ENCODE measurements around the gene POLG. TPM values are rescaled to one million over a fixed set of nuclear protein-coding genes. Genes with fewer than 3 reads are reported as not detected.

Gene POLG
- polyA plus RNA-seq, 1 donor from 2014 or later: 47.9 TPM

- Histone ChIP-seq H3K9me3 (ENCODE audit: low read length) (no peaks in the 10 kb centered on the region), H3K27ac (ENCODE audit: low read length) (no peak overlapping the region), H3K9ac (ENCODE audit: low read length) (no peak overlapping the region), H3K36me3 (ENCODE audit: insufficient read depth, low read length) (peaks cover 9% of the 10 kb centered on the region), H2AFZ (ENCODE audit: low read depth, low read length) (no peak overlapping the region), H3K4me3 (ENCODE audit: low read length) (no peak overlapping the region), H3K27me3 (ENCODE audit: insufficient read depth, low read depth, low read length) (no peaks in the 10 kb centered on the region), H3K4me2 (ENCODE audit: low read length) (no peak overlapping the region), H4K20me1 (ENCODE audit: insufficient read depth) (peaks cover 3% of the 10 kb centered on the region), H3K79me2 (replicated peaks; ENCODE audit: insufficient read depth, low read length) (peaks cover 13% of the 10 kb centered on the region), H3K9me2 (ENCODE audit: insufficient read depth, low read length) (no peaks in the 10 kb centered on the region), H3F3A (ENCODE audit: insufficient read depth, low read length, poor library complexity, severe bottlenecking) (no peaks in the 10 kb centered on the region)
- TF ChIP-seq MXI1 (conservative IDR thresholded peaks at IDR 0.05; ENCODE audit: poor library complexity, severe bottlenecking) (no peak), EZH2 (IDR thresholded peaks at IDR 0.05; ENCODE audit: borderline replicate concordance, insufficient read depth, low read length, poor library complexity, severe bottlenecking) (no peak), POLR2AphosphoS5 (IDR thresholded peaks at IDR 0.05) (no peak), RAD21 (conservative IDR thresholded peaks at IDR 0.05) (no peak), TAF1 (IDR thresholded peaks at IDR 0.05; ENCODE audit: low read depth) (no peak), REST (IDR thresholded peaks at IDR 0.05; ENCODE audit: borderline replicate concordance) (no peak), SMC3 (conservative IDR thresholded peaks at IDR 0.05; ENCODE audit: poor library complexity) (no peak), EP300 (conservative IDR thresholded peaks at IDR 0.05; ENCODE audit: poor library complexity, severe bottlenecking) (no peak)
- TF ChIP-seq, protein P1, sequence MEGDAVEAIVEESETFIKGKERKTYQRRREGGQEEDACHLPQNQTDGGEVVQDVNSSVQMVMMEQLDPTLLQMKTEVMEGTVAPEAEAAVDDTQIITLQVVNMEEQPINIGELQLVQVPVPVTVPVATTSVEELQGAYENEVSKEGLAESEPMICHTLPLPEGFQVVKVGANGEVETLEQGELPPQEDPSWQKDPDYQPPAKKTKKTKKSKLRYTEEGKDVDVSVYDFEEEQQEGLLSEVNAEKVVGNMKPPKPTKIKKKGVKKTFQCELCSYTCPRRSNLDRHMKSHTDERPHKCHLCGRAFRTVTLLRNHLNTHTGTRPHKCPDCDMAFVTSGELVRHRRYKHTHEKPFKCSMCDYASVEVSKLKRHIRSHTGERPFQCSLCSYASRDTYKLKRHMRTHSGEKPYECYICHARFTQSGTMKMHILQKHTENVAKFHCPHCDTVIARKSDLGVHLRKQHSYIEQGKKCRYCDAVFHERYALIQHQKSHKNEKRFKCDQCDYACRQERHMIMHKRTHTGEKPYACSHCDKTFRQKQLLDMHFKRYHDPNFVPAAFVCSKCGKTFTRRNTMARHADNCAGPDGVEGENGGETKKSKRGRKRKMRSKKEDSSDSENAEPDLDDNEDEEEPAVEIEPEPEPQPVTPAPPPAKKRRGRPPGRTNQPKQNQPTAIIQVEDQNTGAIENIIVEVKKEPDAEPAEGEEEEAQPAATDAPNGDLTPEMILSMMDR (IDR thresholded peaks at IDR 0.05; ENCODE audit: poor library complexity, severe bottlenecking): no peak
Observed at GRCh38 chr15:89327113-89327512, 7.5 kb downstream of the POLG start.

- Histone ChIP-seq H3F3A (ENCODE audit: insufficient read depth, low read length, poor library complexity, severe bottlenecking) (no peaks in the 10 kb centered on the region), H3K36me3 (ENCODE audit: insufficient read depth, low read length) (peaks cover 9% of the 10 kb centered on the region), H3K79me2 (replicated peaks; ENCODE audit: insufficient read depth, low read length) (peaks cover 5% of the 10 kb centered on the region), H3K9me3 (ENCODE audit: low read length) (no peaks in the 10 kb centered on the region), H3K4me2 (ENCODE audit: low read length) (no peak overlapping the region), H4K20me1 (ENCODE audit: insufficient read depth) (no peaks in the 10 kb centered on the region), H3K9ac (ENCODE audit: low read length) (no peak overlapping the region), H3K9me2 (ENCODE audit: insufficient read depth, low read length) (no peaks in the 10 kb centered on the region), H3K27me3 (ENCODE audit: insufficient read depth, low read depth, low read length) (no peaks in the 10 kb centered on the region), H3K4me3 (ENCODE audit: low read length) (no peak overlapping the region), H2AFZ (ENCODE audit: low read depth, low read length) (no peak overlapping the region), H3K27ac (ENCODE audit: low read length) (no peak overlapping the region)
- TF ChIP-seq RAD21 (conservative IDR thresholded peaks at IDR 0.05) (no peak), REST (IDR thresholded peaks at IDR 0.05; ENCODE audit: borderline replicate concordance) (no peak), MXI1 (conservative IDR thresholded peaks at IDR 0.05; ENCODE audit: poor library complexity, severe bottlenecking) (no peak), EP300 (conservative IDR thresholded peaks at IDR 0.05; ENCODE audit: poor library complexity, severe bottlenecking) (no peak), TAF1 (IDR thresholded peaks at IDR 0.05; ENCODE audit: low read depth) (no peak), SMC3 (conservative IDR thresholded peaks at IDR 0.05; ENCODE audit: poor library complexity) (no peak), EZH2 (IDR thresholded peaks at IDR 0.05; ENCODE audit: borderline replicate concordance, insufficient read depth, low read length, poor library complexity, severe bottlenecking) (no peak), POLR2AphosphoS5 (IDR thresholded peaks at IDR 0.05) (no peak)
- TF ChIP-seq, protein P1 (IDR thresholded peaks at IDR 0.05; ENCODE audit: poor library complexity, severe bottlenecking): no peak
Observed at GRCh38 chr15:89326316-89326715, 8.3 kb downstream of the POLG start.

All from neural cell (in vitro differentiated cells).